Measurements from ENCODE around the gene CRTC1. TPM values are rescaled to one million over a fixed set of nuclear protein-coding genes. Genes with fewer than 3 reads are reported as not detected.
"Not testable (repeated sequence)": the region's sequence is repeated elsewhere in the genome, so short reads cannot be mapped to it uniquely, and the experiment has no call there.

CRTC1 gene
- total and polyA plus RNA-seq, 9 donors, result 4.3 to 18.7 (median 14.7) TPM

GRCh38 chr19:18680148-18680547, 3.3 kb upstream of the CRTC1 start:
- DNase-seq; H3K27ac ChIP-seq (ENCODE audit: low read length); H3K4me3 ChIP-seq (ENCODE audit: low read length); H3K9me3 ChIP-seq (replicated peaks; ENCODE audit: control insufficient read depth, low read depth, low read length); H3K36me3 ChIP-seq (ENCODE audit: control insufficient read depth, insufficient read depth, low read length); H3K27me3 ChIP-seq (ENCODE audit: control insufficient read depth, insufficient read depth, low read length): not testable (repeated sequence)
- WGBS (ENCODE audit: insufficient coverage), result 60% methylated on average over 1 of the region's 1 CpG
- H3K4me1 ChIP-seq (ENCODE audit: control insufficient read depth, insufficient read depth, low read length), result peaks cover 32% of the 10 kb centered on the region

DNA sequence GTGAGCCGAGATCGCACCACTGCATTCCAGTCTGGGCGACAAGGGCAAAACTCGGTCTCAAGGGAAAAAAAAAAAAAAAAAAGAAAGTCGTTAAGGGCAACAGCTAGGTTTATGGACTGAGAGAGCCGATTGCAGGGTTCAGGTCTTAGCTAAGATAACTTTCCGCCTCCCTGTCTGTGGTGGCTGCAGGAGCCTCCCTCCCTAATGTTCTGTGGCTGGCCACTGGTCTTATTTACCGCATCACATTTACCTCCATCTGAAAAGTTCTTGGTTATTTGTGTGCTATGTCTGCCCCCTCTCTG, 722 bp upstream of the CRTC1 start:
- WGBS (ENCODE audit: insufficient coverage), result 65% methylated on average over 5 of the region's 8 CpGs
- peaks cover 22% of the 10 kb centered on the region for H3K4me1 ChIP-seq (ENCODE audit: control insufficient read depth, insufficient read depth, low read length)
- no peaks in the 10 kb centered on the region for H3K36me3 ChIP-seq (ENCODE audit: control insufficient read depth, insufficient read depth, low read length)
- H3K9me3 ChIP-seq (replicated peaks; ENCODE audit: control insufficient read depth, low read depth, low read length), result no peaks in the 10 kb centered on the region
- DNase-seq, result no peak
- peak overlapping the region; percentile 57 for H3K4me3 ChIP-seq (ENCODE audit: low read length)
- H3K27ac ChIP-seq (ENCODE audit: low read length), result no peak overlapping the region
- H3K27me3 ChIP-seq (ENCODE audit: control insufficient read depth, insufficient read depth, low read length), result no peaks in the 10 kb centered on the region

DNA sequence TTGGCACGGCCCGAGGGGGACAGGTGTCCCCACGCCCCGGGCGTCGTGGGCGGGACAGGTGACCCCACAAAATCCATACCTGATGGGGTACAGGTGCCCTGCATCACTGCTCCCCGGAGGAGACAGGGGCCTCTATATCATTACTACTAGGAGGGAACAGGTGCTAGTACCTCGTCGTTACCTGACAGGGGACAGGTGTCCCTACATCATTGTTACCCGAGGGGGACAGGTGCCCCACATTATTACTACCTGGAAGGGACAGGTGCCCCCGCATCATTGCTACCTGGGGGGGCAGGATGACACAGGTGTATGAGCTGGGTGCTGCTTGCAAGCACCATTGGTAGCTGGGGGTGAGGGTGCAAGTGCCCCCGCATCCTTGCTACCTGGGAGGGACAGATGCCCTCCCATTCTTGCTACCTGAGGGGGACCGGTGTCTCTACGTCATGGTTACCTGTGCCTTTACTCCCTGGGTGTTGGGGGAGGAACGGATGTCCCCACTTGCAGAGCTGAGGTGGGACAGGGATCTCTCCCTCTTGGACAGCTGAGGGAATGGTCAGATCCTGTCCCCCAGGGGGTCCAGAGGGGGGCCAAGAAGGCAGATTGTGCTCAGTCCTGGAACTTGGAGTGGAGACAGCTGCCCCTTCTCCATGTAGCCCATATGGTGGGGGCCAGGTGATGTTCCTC, 620 bp downstream of the CRTC1 start:
- Histone ChIP-seq H3K36me3 (ENCODE audit: control insufficient read depth, insufficient read depth, low read length) (no peaks in the 10 kb centered on the region), H3K4me1 (ENCODE audit: control insufficient read depth, insufficient read depth, low read length) (peaks cover 15% of the 10 kb centered on the region), H3K27me3 (ENCODE audit: control insufficient read depth, insufficient read depth, low read length) (no peaks in the 10 kb centered on the region), H3K9me3 (replicated peaks; ENCODE audit: control insufficient read depth, low read depth, low read length) (no peaks in the 10 kb centered on the region), H3K4me3 (ENCODE audit: low read length) (peak overlapping the region; percentile 54), H3K27ac (ENCODE audit: low read length) (peak overlapping the region; percentile 53)
- WGBS (ENCODE audit: insufficient coverage), result 51% methylated on average over 4 of the region's 16 CpGs
- no peak for DNase-seq

GRCh38 chr19:18684642-18684993, 1.1 kb downstream of the CRTC1 start:
- Histone ChIP-seq H3K36me3 (ENCODE audit: control insufficient read depth, insufficient read depth, low read length) (no peaks in the 10 kb centered on the region), H3K9me3 (replicated peaks; ENCODE audit: control insufficient read depth, low read depth, low read length) (no peaks in the 10 kb centered on the region), H3K27ac (ENCODE audit: low read length) (no peak overlapping the region), H3K4me3 (ENCODE audit: low read length) (no peak overlapping the region), H3K27me3 (ENCODE audit: control insufficient read depth, insufficient read depth, low read length) (no peaks in the 10 kb centered on the region), H3K4me1 (ENCODE audit: control insufficient read depth, insufficient read depth, low read length) (peaks cover 15% of the 10 kb centered on the region)
- no peak for DNase-seq
- 92% methylated on average over 2 of the region's 3 CpGs for WGBS (ENCODE audit: insufficient coverage)

DNA sequence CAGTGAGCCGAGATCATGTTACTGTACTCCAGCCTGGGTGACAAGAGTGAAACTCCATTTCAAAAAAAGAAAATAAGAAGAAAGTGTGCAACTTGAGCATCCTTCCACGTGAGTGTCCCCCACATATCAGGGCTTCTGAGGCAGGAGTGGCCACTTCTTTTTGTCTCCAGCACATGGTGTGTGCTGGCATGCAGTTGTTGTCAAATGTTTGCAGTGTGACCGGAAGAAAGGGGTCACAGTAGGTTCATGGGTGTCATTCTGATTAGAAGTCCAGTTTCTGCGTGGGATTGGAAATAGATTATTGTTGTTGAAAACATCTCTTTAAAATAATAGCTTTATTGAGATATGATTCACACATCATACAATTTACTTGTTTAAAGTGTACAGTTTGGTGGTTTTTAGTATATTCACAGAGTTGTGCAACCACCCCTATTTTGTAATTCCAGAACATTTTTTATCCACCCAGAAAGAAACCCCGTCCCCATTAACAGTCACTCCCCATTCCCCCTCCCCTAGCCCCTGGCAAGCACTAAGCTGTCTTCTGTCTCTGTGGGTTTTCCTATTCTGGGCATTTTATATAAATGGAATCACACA, 2.2 kb downstream of the CRTC1 start:
- no peaks in the 10 kb centered on the region for H3K27me3 ChIP-seq (ENCODE audit: control insufficient read depth, insufficient read depth, low read length)
- peaks cover 15% of the 10 kb centered on the region for H3K4me1 ChIP-seq (ENCODE audit: control insufficient read depth, insufficient read depth, low read length)
- DNase-seq, result no peak
- no peak overlapping the region for H3K27ac ChIP-seq (ENCODE audit: low read length)
- 69% methylated on average over 2 of the region's 5 CpGs for WGBS (ENCODE audit: insufficient coverage)
- no peaks in the 10 kb centered on the region for H3K9me3 ChIP-seq (replicated peaks; ENCODE audit: control insufficient read depth, low read depth, low read length)
- no peaks in the 10 kb centered on the region for H3K36me3 ChIP-seq (ENCODE audit: control insufficient read depth, insufficient read depth, low read length)
- no peak overlapping the region for H3K4me3 ChIP-seq (ENCODE audit: low read length)

GRCh38 chr19:18687740-18688465, 4.4 kb downstream of the CRTC1 start:
- peaks cover 13% of the 10 kb centered on the region for H3K4me1 ChIP-seq (ENCODE audit: control insufficient read depth, insufficient read depth, low read length)
- 88% methylated on average over 16 of the region's 16 CpGs for WGBS (ENCODE audit: insufficient coverage)
- H3K4me3 ChIP-seq (ENCODE audit: low read length), result no peak overlapping the region
- DNase-seq, result no peak
- no peaks in the 10 kb centered on the region for H3K9me3 ChIP-seq (replicated peaks; ENCODE audit: control insufficient read depth, low read depth, low read length)
- H3K27me3 ChIP-seq (ENCODE audit: control insufficient read depth, insufficient read depth, low read length), result no peaks in the 10 kb centered on the region
- no peaks in the 10 kb centered on the region for H3K36me3 ChIP-seq (ENCODE audit: control insufficient read depth, insufficient read depth, low read length)
- H3K27ac ChIP-seq (ENCODE audit: low read length), result no peak overlapping the region

- Histone ChIP-seq H3K27ac (ENCODE audit: low read length) (no peak overlapping the region), H3K4me1 (ENCODE audit: control insufficient read depth, insufficient read depth, low read length) (peaks cover 29% of the 10 kb centered on the region), H3K9me3 (replicated peaks; ENCODE audit: control insufficient read depth, low read depth, low read length) (no peaks in the 10 kb centered on the region), H3K27me3 (ENCODE audit: control insufficient read depth, insufficient read depth, low read length) (no peaks in the 10 kb centered on the region), H3K36me3 (ENCODE audit: control insufficient read depth, insufficient read depth, low read length) (no peaks in the 10 kb centered on the region), H3K4me3 (ENCODE audit: low read length) (no peak overlapping the region)
- WGBS (ENCODE audit: insufficient coverage), result 86% methylated on average over 12 of the region's 12 CpGs
- no peak for DNase-seq
Observed at GRCh38 chr19:18696023-18696422, 12.5 kb downstream of the CRTC1 start.

GRCh38 chr19:18697680-18698079, 14.2 kb downstream of the CRTC1 start:
- Histone ChIP-seq H3K9me3 (replicated peaks; ENCODE audit: control insufficient read depth, low read depth, low read length) (no peaks in the 10 kb centered on the region), H3K27me3 (ENCODE audit: control insufficient read depth, insufficient read depth, low read length) (no peaks in the 10 kb centered on the region), H3K27ac (ENCODE audit: low read length) (no peak overlapping the region), H3K4me1 (ENCODE audit: control insufficient read depth, insufficient read depth, low read length) (peaks cover 33% of the 10 kb centered on the region), H3K36me3 (ENCODE audit: control insufficient read depth, insufficient read depth, low read length) (no peaks in the 10 kb centered on the region), H3K4me3 (ENCODE audit: low read length) (no peak overlapping the region)
- no peak for DNase-seq
- WGBS (ENCODE audit: insufficient coverage), result 65% methylated on average over 3 of the region's 3 CpGs

DNA sequence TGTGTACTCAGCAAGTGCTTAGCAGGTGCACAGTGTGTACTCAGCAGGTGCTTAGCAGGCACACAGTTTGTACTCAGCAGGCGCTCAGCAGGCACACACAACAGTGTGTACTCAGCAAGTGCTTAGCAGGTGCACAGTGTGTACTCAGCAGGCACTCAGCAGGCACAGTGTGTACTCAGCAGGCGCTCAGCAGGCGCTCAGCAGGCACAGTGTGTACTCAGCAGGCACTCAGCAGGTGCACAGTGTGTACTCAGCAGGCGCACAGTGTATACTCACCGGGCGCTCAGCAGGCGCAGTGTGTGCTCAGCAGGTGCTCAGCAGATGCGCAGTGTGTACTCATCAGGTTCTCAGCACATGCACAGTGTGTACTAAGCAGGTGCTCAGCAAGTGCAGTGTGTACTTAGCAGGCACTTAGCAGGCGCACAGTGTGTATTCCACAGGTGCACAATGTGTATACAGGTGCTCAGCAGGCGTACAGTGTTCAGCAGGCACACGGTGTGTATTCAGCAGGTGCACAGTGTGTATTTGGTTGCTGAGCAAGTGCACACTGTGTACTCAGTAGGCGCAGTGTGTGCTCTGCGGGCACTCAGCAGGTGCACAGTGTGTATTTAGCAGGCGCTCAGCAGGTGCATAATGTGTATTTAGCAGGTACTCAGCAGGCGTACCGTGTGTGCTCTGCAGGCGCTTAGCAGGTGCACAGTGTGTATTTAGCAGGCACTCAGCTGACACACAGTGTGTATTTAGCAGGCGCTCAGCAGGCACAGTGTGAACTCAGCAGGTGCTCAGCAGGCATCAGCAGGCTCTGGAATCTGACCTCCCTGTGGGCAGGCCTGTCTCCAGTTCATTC, 15.1 kb downstream of the CRTC1 start:
- 92% methylated on average over 18 of the region's 18 CpGs for WGBS (ENCODE audit: insufficient coverage)
- no peak overlapping the region for H3K4me3 ChIP-seq (ENCODE audit: low read length)

More for the DNA sequence above, 15.1 kb downstream of the CRTC1 start:
- no peaks in the 10 kb centered on the region for H3K36me3 ChIP-seq (ENCODE audit: control insufficient read depth, insufficient read depth, low read length)
- no peaks in the 10 kb centered on the region for H3K27me3 ChIP-seq (ENCODE audit: control insufficient read depth, insufficient read depth, low read length)
- no peak for DNase-seq
- H3K27ac ChIP-seq (ENCODE audit: low read length), result no peak overlapping the region
- peaks cover 33% of the 10 kb centered on the region for H3K4me1 ChIP-seq (ENCODE audit: control insufficient read depth, insufficient read depth, low read length)
- no peaks in the 10 kb centered on the region for H3K9me3 ChIP-seq (replicated peaks; ENCODE audit: control insufficient read depth, low read depth, low read length)
